ENCODE results near the gene TMSB15A. TPM values are rescaled to one million over a fixed set of nuclear protein-coding genes. Genes with fewer than 3 reads are reported as not detected.

TMSB15A gene
- total RNA-seq, result 0.29 TPM in 1 of 2 replicates, not detected in the other

DNA sequence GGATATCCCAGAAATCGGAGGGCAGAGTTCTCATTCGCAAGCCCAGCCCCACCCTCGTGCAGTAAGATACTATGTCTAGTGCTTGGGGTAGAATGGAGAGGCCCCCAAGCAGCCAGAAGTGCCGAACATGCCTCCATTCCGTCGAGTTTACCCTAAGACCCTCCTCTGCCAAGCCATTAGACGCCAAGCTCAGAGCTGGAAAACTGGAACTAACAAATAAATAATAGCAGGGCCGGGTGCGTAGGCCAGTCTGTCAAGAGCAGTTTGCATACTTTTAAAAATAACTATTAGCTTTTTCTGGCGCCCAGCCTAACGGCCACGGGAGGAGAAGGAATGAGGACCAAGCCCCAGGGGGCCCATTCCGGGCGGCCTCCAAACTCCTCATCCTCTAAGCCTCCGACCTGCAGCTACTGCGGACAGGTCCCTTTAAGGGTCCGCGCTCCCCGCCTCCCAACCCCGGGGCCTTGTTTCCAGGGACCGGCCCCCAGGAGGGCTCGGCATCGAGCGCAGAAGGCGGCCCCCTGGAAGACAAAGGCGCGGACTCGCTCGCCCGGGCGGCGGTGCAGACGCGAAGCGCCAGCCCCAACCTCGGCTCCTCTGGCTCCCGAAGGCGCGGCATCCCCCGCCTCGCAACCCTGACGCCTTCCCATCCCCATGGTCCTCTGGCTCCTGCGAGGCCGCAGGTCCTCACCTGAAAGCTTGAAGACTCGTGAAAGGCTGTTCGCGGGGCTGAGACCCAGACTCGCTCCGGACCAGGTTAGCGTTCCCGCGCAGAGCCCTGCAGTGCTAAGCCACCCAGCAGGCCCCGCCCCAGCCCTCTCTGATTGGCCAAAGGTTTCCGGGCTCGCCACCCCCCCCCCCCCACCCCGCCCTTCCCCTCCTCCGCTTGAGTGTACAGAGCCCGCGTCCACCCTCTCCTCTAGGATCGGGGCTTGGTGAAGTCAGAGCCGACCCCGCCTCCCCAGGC is at the start of gene TMSB15A:
Gene TMSB15A, minus strand, starts transcription at position 765 of the 967 bp plus-strand sequence.
- Histone ChIP-seq H3K27ac (ENCODE audit: low read depth, low read length) (no peak within 1 kb of the TSS), H3K4me3 (ENCODE audit: insufficient read depth, low read length) (peak within 1 kb of the TSS; percentile 60), H3K27me3 (ENCODE audit: insufficient read depth, low read length) (peaks cover 16% of the 10 kb centered on the region), H3K79me2 (ENCODE audit: insufficient read depth, low read length) (no peaks in the 10 kb centered on the region), H3K4me1 (ENCODE audit: insufficient read depth, low read length) (no peaks in the 10 kb centered on the region), H2AFZ (ENCODE audit: low read length) (peak within 1 kb of the TSS; percentile 80), H3K4me2 (ENCODE audit: insufficient read depth, low read length) (peak within 1 kb of the TSS; percentile 80), H3K36me3 (ENCODE audit: insufficient read depth, low read length) (no peaks in the 10 kb centered on the region), H3K9me3 (ENCODE audit: low read depth, low read length) (no peaks in the 10 kb centered on the region), H4K20me1 (ENCODE audit: insufficient read depth, low read length) (no peaks in the 10 kb centered on the region)
- DNase-seq (ENCODE audit: insufficient read length, low spot score, missing footprints), result peak; percentile 85
- TF ChIP-seq CTCF (IDR thresholded peaks at IDR 0.05; ENCODE audit: extremely low read depth, low read depth, low read length), result no peak

- H2AFZ ChIP-seq (ENCODE audit: low read length), result no peak overlapping the region
- no peak overlapping the region for H3K4me3 ChIP-seq (ENCODE audit: insufficient read depth, low read length)
- H3K9me3 ChIP-seq (ENCODE audit: low read depth, low read length), result no peaks in the 10 kb centered on the region
- no peaks in the 10 kb centered on the region for H3K4me1 ChIP-seq (ENCODE audit: insufficient read depth, low read length)
- H3K79me2 ChIP-seq (ENCODE audit: insufficient read depth, low read length), result no peaks in the 10 kb centered on the region
- H3K36me3 ChIP-seq (ENCODE audit: insufficient read depth, low read length), result no peaks in the 10 kb centered on the region
- no peaks in the 10 kb centered on the region for H4K20me1 ChIP-seq (ENCODE audit: insufficient read depth, low read length)
- H3K4me2 ChIP-seq (ENCODE audit: insufficient read depth, low read length), result no peak overlapping the region
- no peak for DNase-seq (ENCODE audit: insufficient read length, low spot score, missing footprints)
- H3K27me3 ChIP-seq (ENCODE audit: insufficient read depth, low read length), result peaks cover 15% of the 10 kb centered on the region
- no peak for TF ChIP-seq CTCF (IDR thresholded peaks at IDR 0.05; ENCODE audit: extremely low read depth, low read depth, low read length)
- no peak overlapping the region for H3K27ac ChIP-seq (ENCODE audit: low read depth, low read length)
Measured at GRCh38 chrX:102560423-102561068, 44.0 kb upstream of the TMSB15A start.

DNA sequence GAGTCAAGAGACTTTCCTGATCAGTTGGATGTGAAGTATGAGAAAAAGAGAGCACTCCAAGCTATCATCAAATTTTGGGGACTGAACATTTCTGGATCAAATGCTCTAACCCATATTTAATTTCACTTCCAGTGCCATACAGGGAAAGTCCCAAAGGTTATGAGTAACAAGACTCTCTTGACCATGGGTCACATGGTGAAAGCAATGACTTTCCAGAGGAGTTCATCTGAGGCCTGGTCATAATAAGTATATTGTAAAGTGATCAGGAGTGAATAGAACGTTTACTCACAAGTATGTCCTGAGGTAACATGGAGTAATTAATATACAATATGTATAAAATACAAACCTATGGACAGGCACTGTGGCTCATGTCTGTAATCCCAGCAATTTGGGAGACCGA is 42.1 kb upstream of the TMSB15A start:
- no peak for DNase-seq (ENCODE audit: insufficient read length, low spot score, missing footprints)
- Histone ChIP-seq H2AFZ (ENCODE audit: low read length) (no peak overlapping the region), H3K79me2 (ENCODE audit: insufficient read depth, low read length) (no peaks in the 10 kb centered on the region), H3K27ac (ENCODE audit: low read depth, low read length) (no peak overlapping the region), H3K4me2 (ENCODE audit: insufficient read depth, low read length) (no peak overlapping the region), H3K4me1 (ENCODE audit: insufficient read depth, low read length) (no peaks in the 10 kb centered on the region), H4K20me1 (ENCODE audit: insufficient read depth, low read length) (no peaks in the 10 kb centered on the region), H3K27me3 (ENCODE audit: insufficient read depth, low read length) (peaks cover 24% of the 10 kb centered on the region), H3K4me3 (ENCODE audit: insufficient read depth, low read length) (no peak overlapping the region), H3K9me3 (ENCODE audit: low read depth, low read length) (no peaks in the 10 kb centered on the region), H3K36me3 (ENCODE audit: insufficient read depth, low read length) (no peaks in the 10 kb centered on the region)
- TF ChIP-seq CTCF (IDR thresholded peaks at IDR 0.05; ENCODE audit: extremely low read depth, low read depth, low read length), result no peak

GRCh38 chrX:102548231-102548630 is 31.7 kb upstream of the TMSB15A start:
- no peaks in the 10 kb centered on the region for H3K36me3 ChIP-seq (ENCODE audit: insufficient read depth, low read length)
- no peak overlapping the region for H3K4me3 ChIP-seq (ENCODE audit: insufficient read depth, low read length)
- TF ChIP-seq CTCF (IDR thresholded peaks at IDR 0.05; ENCODE audit: extremely low read depth, low read depth, low read length), result no peak
- no peaks in the 10 kb centered on the region for H3K79me2 ChIP-seq (ENCODE audit: insufficient read depth, low read length)
- H2AFZ ChIP-seq (ENCODE audit: low read length), result no peak overlapping the region
- no peaks in the 10 kb centered on the region for H3K27me3 ChIP-seq (ENCODE audit: insufficient read depth, low read length)
- H3K27ac ChIP-seq (ENCODE audit: low read depth, low read length), result no peak overlapping the region
- no peaks in the 10 kb centered on the region for H3K9me3 ChIP-seq (ENCODE audit: low read depth, low read length)
- no peaks in the 10 kb centered on the region for H4K20me1 ChIP-seq (ENCODE audit: insufficient read depth, low read length)
- no peak for DNase-seq (ENCODE audit: insufficient read length, low spot score, missing footprints)
- no peak overlapping the region for H3K4me2 ChIP-seq (ENCODE audit: insufficient read depth, low read length)
- no peaks in the 10 kb centered on the region for H3K4me1 ChIP-seq (ENCODE audit: insufficient read depth, low read length)
